HepG2 (cell line): ENCODE results near the gene THAP5. TPM values are rescaled to one million over a fixed set of nuclear protein-coding genes. Genes with fewer than 3 reads are reported as not detected.

ENCODE experiments used
- ATAC-seq: fragments of 200-7000 bp; cut with Tn5 transposase; 3 replicates; pipeline ENCODE4 v1.9.1; 2020; ENCODE audit warnings: mild to moderate bottlenecking, moderate library complexity
- BruUV-seq: library from RNA; stranded (reverse); fragments of 400-500 nt; replicated peaks from 2 replicates; lab custom pipeline; 2021; lab: Mats Ljungman, UMichigan
- CTCF ChIA-PET: fragments of 300-600 bp; formaldehyde crosslinking; extraction: SDS; loops from one replicate; lab custom pipeline; 2021; ENCODE audit warnings: low total read pairs, inconsistent platforms, low intra/inter-chr PET ratio; lab: Yijun Ruan, JAX
- POLR2A ChIA-PET: fragments of 350-600 bp; sonication (Branson Sonifier 250); formaldehyde crosslinking; loops from one replicate; lab custom pipeline; 2020; ENCODE audit warnings: antibody characterized with exemption, inconsistent platforms; lab: Yijun Ruan, JAX
- DNase-seq: peaks from one replicate; pipeline ENCODE4 v3.0.0-alpha.2; 2015; ENCODE audit warnings: low spot score
- FAIRE-seq: peaks from 3 replicates; lab custom pipeline; 2011; peaks lifted over from hg19 to GRCh38; lab: Jason Lieb, UNC
- H2AFZ ChIP-seq: one replicate; pipeline ENCODE4 v1.6.1; 2011; ENCODE audit warnings: low read length, inconsistent platforms
- H3K27ac ChIP-seq: fragments of 300-600 bp; 3 replicates; pipeline ENCODE4 v1.8.0; 2011; ENCODE audit warnings: mixed run types, mild to moderate bottlenecking, mixed read lengths, low read length, inconsistent platforms; ENCODE audit not compliant: insufficient read depth; ENCODE audit errors: extremely low read length
- H3K27me3 ChIP-seq, 2 experiments: fragments of 200-600 bp in 1 of 2; 2 replicates in 1 of 2; 3 replicates in 1 of 2; pipeline versions ENCODE4 v1.6.0 to v1.8.0; 2011; ENCODE audit warnings: low read length in 2 of 2, mild to moderate bottlenecking in 2 of 2, moderate library complexity in 2 of 2, inconsistent platforms in 1 of 2; ENCODE audit not compliant: insufficient read depth in 2 of 2, control insufficient read depth in 1 of 2
- H3K36me3 ChIP-seq, 2 experiments: fragments of 200-600 bp in 1 of 2; replicated peaks in 1 of 2; 2 replicates in 1 of 2; 3 replicates in 1 of 2; pipeline versions ENCODE4 v1.5.1 to v1.8.0; 2011; ENCODE audit warnings: low read length in 2 of 2, inconsistent platforms in 1 of 2; ENCODE audit not compliant: insufficient read depth in 2 of 2, control insufficient read depth in 1 of 2
- H3K4me1 ChIP-seq: 2 replicates; pipeline ENCODE4 v1.5.1; 2012; ENCODE audit warnings: low read length, inconsistent platforms; ENCODE audit not compliant: insufficient read depth
- H3K4me2 ChIP-seq: 2 replicates; pipeline ENCODE4 v1.6.0; 2011; ENCODE audit warnings: low read depth, low read length, inconsistent platforms
- H3K4me3 ChIP-seq, 3 experiments: fragments of 200-600 bp in 1 of 3; sonication (generic), shearing (Covaris generic) in 1 of 3; replicated peaks in 1 of 3; 2 replicates each; pipeline ENCODE4 v1.5.1; 2011 to 2016; ENCODE audit warnings: low read length in 3 of 3, inconsistent platforms in 2 of 3, low read depth in 2 of 3, mild to moderate bottlenecking in 2 of 3, control low read depth in 1 of 3, mixed read lengths in 1 of 3; ENCODE audit not compliant: insufficient read depth in 1 of 3
- H3K79me2 ChIP-seq: one replicate; pipeline ENCODE4 v1.6.1; 2011; ENCODE audit warnings: low read length, inconsistent platforms; ENCODE audit not compliant: insufficient read depth
- H3K9ac ChIP-seq: 2 replicates; pipeline ENCODE4 v1.6.0; 2011; ENCODE audit warnings: mild to moderate bottlenecking, low read depth, low read length, inconsistent platforms; ENCODE audit not compliant: insufficient read depth
- H3K9me3 ChIP-seq: 2 replicates; pipeline ENCODE4 v1.5.1; 2012; ENCODE audit warnings: mild to moderate bottlenecking, low read length
- H4K20me1 ChIP-seq: 2 replicates; pipeline ENCODE4 v1.6.0; 2011; ENCODE audit warnings: inconsistent platforms, mild to moderate bottlenecking, low read length, moderate library complexity; ENCODE audit not compliant: insufficient read depth
- ATF4 ChIP-seq, 2 experiments: fragments of 450-650 bp in 1 of 2; sonication (generic) in 1 of 2; formaldehyde crosslinking; IDR thresholded peaks; 2 replicates each; pipeline versions ENCODE4 v1.5.0 to v1.8.0; 2020 to 2022; ENCODE audit warnings: mild to moderate bottlenecking in 1 of 2, missing genetic modification reagents in 1 of 2
- CTCF ChIP-seq: sonication (generic); formaldehyde crosslinking; IDR thresholded peaks from 2 replicates; pipeline ENCODE4 v1.5.0; 2020; ENCODE audit warnings: mild to moderate bottlenecking, missing genetic modification reagents, moderate library complexity
- FOSL1 ChIP-seq: sonication (generic); formaldehyde crosslinking; IDR thresholded peaks from 2 replicates; pipeline ENCODE4 v1.9.0; 2021; ENCODE audit warnings: missing genetic modification reagents, borderline replicate concordance
- MIER3 ChIP-seq: IDR thresholded peaks from 2 replicates; pipeline ENCODE4 v1.6.1; 2016; ENCODE audit warnings: missing compliant biosample characterization, borderline replicate concordance
- MNT ChIP-seq: fragments of 450-650 bp; IDR thresholded peaks from 2 replicates; pipeline ENCODE4 v1.6.1; 2016
- RBAK ChIP-seq: sonication (generic); formaldehyde crosslinking; IDR thresholded peaks from 2 replicates; pipeline ENCODE4 v1.5.1; 2020; ENCODE audit warnings: mild to moderate bottlenecking, missing genetic modification reagents
- SMC3 ChIP-seq: IDR thresholded peaks from 2 replicates; pipeline ENCODE4 v1.6.1; 2011; ENCODE audit warnings: low read length, improper control_type of control experiment
- STAG1 ChIP-seq: sonication (generic); formaldehyde crosslinking; IDR thresholded peaks from 2 replicates; pipeline ENCODE4 v1.4.0; 2020; ENCODE audit warnings: missing genetic modification reagents
- ZNF614 ChIP-seq: IDR thresholded peaks from 2 replicates; pipeline ENCODE4 v1.6.1; 2018; ENCODE audit warnings: missing biosample characterization, missing genetic modification reagents, inconsistent platforms, borderline replicate concordance
- WGBS: methylation state at CpG from one replicate; pipeline ENCODE4 v1.1.6; 2017; ENCODE audit warnings: low lambda C conversion rate; 5-methylcytosine and 5-hydroxymethylcytosine counted together
- in situ Hi-C: cut with HindIII; loops from 2 replicates; pipeline ENCODE4 v1.10.0; 2017; ENCODE audit warnings: low pct_unique_long_range_greater_than_20kb; ENCODE audit not compliant: extremely low pct_ligation_motif_present
- intact Hi-C: fragments of 100-400 bp; cut with micrococcal nuclease; formaldehyde crosslinking; loops from one replicate; pipeline ENCODE4 v1.10.0; 2022; ENCODE audit not compliant: unreplicated experiment
- polyA plus RNA-seq, 8 experiments: library from polyadenylated mRNA; depleted of rRNA in 3 of 8; stranded (reverse) in 7 of 8; unstranded in 1 of 8; fragments of >200 nt; fragmentation: Illumina TruSeq in 4 of 8; extraction: Trizol in 4 of 8; gene quantifications; 2 replicates each; pipeline versions ENCODE4 v1.2.1 to v1.2.3, GENCODE V29; 2011 to 2016; ENCODE audit warnings: low read depth in 4 of 8, missing spikeins in 1 of 8, mixed read lengths in 1 of 8; ENCODE audit not compliant: insufficient read depth in 1 of 8
- total RNA-seq, 5 experiments: library from RNA; depleted of rRNA; stranded (reverse); fragments of >200 nt; fragmentation: Illumina TruSeq; extraction: Trizol; gene quantifications; 2 replicates each; pipeline ENCODE4 v1.2.3, GENCODE V29; 2016; ENCODE audit warnings: low read depth in 1 of 5

THAP5 gene
- total and polyA plus RNA-seq, 2 of the 13 experiments (the other 11 are each of a cell fraction or from before 2014, with no cell fraction given), result 3.6 to 11.8 TPM

GRCh38 chr7:108596560-108596959, 27.1 kb upstream of the THAP5 start (continued):
- TF ChIP-seq ATF4 (CRISPR knock-in tag; IDR thresholded peaks at IDR 0.05), result no peak
- TF ChIP-seq RBAK (CRISPR knock-in tag), result no peak

- FAIRE-seq, result no peak
- peak; percentile 35 for TF ChIP-seq STAG1 (CRISPR knock-in tag)
- TF ChIP-seq MIER3 (CRISPR knock-in tag), result no peak
- peak; percentile 42 for TF ChIP-seq CTCF (CRISPR knock-in tag)
- TF ChIP-seq MNT, result no peak
- TF ChIP-seq SMC3, result peak; percentile 17; the same call in 1 of the 2 replicates
- no peak for TF ChIP-seq ZNF614 (CRISPR knock-in tag)
- no peak for TF ChIP-seq FOSL1
Observed at GRCh38 chr7:108592646-108593201, 23.2 kb upstream of the THAP5 start.

More at GRCh38 chr7:108592646-108593201, 23.2 kb upstream of the THAP5 start:
- POLR2A ChIA-PET, result no interaction called here
- H2AFZ ChIP-seq, result no peak overlapping the region
- no peaks in the 10 kb centered on the region for H3K79me2 ChIP-seq
- in situ Hi-C loops (no loop called here), intact Hi-C loops (no loop called here)
- WGBS, result 12% methylated on average over 3 of the region's 3 CpGs
- H4K20me1 ChIP-seq, result no peaks in the 10 kb centered on the region
- H3K9me3 ChIP-seq, result no peaks in the 10 kb centered on the region
- H3K27me3 ChIP-seq, result no peaks in the 10 kb centered on the region; a peak in 1 of 5 replicates
- no peaks in the 10 kb centered on the region for H3K36me3 ChIP-seq
- DNase-seq (no peak), ATAC-seq (peak; percentile 85)
- peaks cover 8% of the 10 kb centered on the region; the same call in 1 of the 2 replicates for H3K4me1 ChIP-seq
- H3K9ac ChIP-seq, result no peak overlapping the region
- H3K4me2 ChIP-seq, result no peak overlapping the region
- H3K27ac ChIP-seq, result no peak overlapping the region
- CTCF ChIA-PET, result no interaction called here
- H3K4me3 ChIP-seq, result no peak overlapping the region
- no TSS peak for BruUV-seq
